ENCODE data around the gene MAN2A1. TPM values are rescaled to one million over a fixed set of nuclear protein-coding genes. Genes with fewer than 3 reads are reported as not detected.

Gene MAN2A1
- total and polyA plus RNA-seq, 10 donors, result 9.5 to 84.8 (median 54.5) TPM

- intact Hi-C loops (cut with DNase I; ENCODE audit: low total_unique reads), result no loop called here
- Histone ChIP-seq H3K36me3 (no peaks in the 10 kb centered on the region), H3K4me1 (peaks cover 0 to 38% (median 17%) of the 10 kb centered on the region in 6 donors), H3K4me3 (no peak overlapping the region), H3K27ac (no peak overlapping the region), H3K9me3 (no peaks in the 10 kb centered on the region), H3K27me3 (replicated peaks in 1 of 7) (no peaks in the 10 kb centered on the region)
- 96 to 98% (median 97%) methylated on average over 1 of the region's 1 CpG for WGBS, 5 donors
- TF ChIP-seq POLR2A (IDR thresholded peaks at IDR 0.05) (no peak), POLR2AphosphoS5 (IDR thresholded peaks at IDR 0.05) (no peak), CTCF (IDR thresholded peaks at IDR 0.05 in 8 of 11, conservative IDR thresholded peaks at IDR 0.05 in 3 of 11) (no peak)
- DNase-seq, result no peak
These were observed 16.4 kb downstream of the MAN2A1 start for GRCh38 chr5:109706095-109706494.

GRCh38 chr5:109707531-109707930, 17.8 kb downstream of the MAN2A1 start:
- no peaks in the 10 kb centered on the region for H3K27me3 ChIP-seq (replicated peaks in 1 of 7)
- intact Hi-C loops (cut with DNase I; ENCODE audit: low total_unique reads), result no loop called here
- H3K36me3 ChIP-seq, result no peaks in the 10 kb centered on the region
- WGBS, 5 donors, result 90 to 95% (median 92%) methylated on average over 2 of the region's 2 CpGs
- no peak for DNase-seq
- H3K9me3 ChIP-seq, result no peaks in the 10 kb centered on the region
- no peak overlapping the region for H3K27ac ChIP-seq
- peaks cover 0 to 41% (median 16%) of the 10 kb centered on the region in 6 donors for H3K4me1 ChIP-seq
- no peak overlapping the region for H3K4me3 ChIP-seq
- TF ChIP-seq POLR2AphosphoS5 (IDR thresholded peaks at IDR 0.05) (no peak), CTCF (IDR thresholded peaks at IDR 0.05 in 8 of 11, conservative IDR thresholded peaks at IDR 0.05 in 3 of 11) (no peak), POLR2A (IDR thresholded peaks at IDR 0.05) (no peak)

GRCh38 chr5:109708813-109709212, 19.1 kb downstream of the MAN2A1 start:
- TF ChIP-seq CTCF (IDR thresholded peaks at IDR 0.05 in 8 of 11, conservative IDR thresholded peaks at IDR 0.05 in 3 of 11) (no peak), POLR2A (IDR thresholded peaks at IDR 0.05) (no peak), POLR2AphosphoS5 (IDR thresholded peaks at IDR 0.05) (no peak)
- intact Hi-C loops (cut with DNase I; ENCODE audit: low total_unique reads), result no loop called here
- H3K4me3 ChIP-seq, result no peak overlapping the region
- DNase-seq, result no peak
- H3K36me3 ChIP-seq, result no peaks in the 10 kb centered on the region
- no peak overlapping the region for H3K27ac ChIP-seq
- H3K4me1 ChIP-seq, result peaks cover 0 to 42% (median 12%) of the 10 kb centered on the region in 6 donors
- WGBS, 5 donors, result 91 to 100% (median 94%) methylated on average over 2 of the region's 2 CpGs
- no peaks in the 10 kb centered on the region for H3K9me3 ChIP-seq
- no peaks in the 10 kb centered on the region for H3K27me3 ChIP-seq (replicated peaks in 1 of 7)

- intact Hi-C loops (cut with DNase I; ENCODE audit: low total_unique reads), result no loop called here
- DNase-seq, result no peak
- Histone ChIP-seq H3K36me3 (peaks cover 0 to 4% (median 0%) of the 10 kb centered on the region in 6 donors), H3K9me3 (no peaks in the 10 kb centered on the region), H3K27ac (no peak overlapping the region), H3K4me3 (no peak overlapping the region), H3K4me1 (peaks cover 0 to 38% (median 10%) of the 10 kb centered on the region in 6 donors), H3K27me3 (replicated peaks in 1 of 7) (no peaks in the 10 kb centered on the region)
- TF ChIP-seq POLR2A (IDR thresholded peaks at IDR 0.05) (no peak), POLR2AphosphoS5 (IDR thresholded peaks at IDR 0.05) (no peak), CTCF (IDR thresholded peaks at IDR 0.05 in 8 of 11, conservative IDR thresholded peaks at IDR 0.05 in 3 of 11) (no peak)
- WGBS, 5 donors, result 90 to 95% (median 94%) methylated on average over 5 of the region's 5 CpGs
These were observed 19.5 kb downstream of the MAN2A1 start for GRCh38 chr5:109709225-109709624.

Measured in spleen (tissue), 11 donors.